GM19324 (cell line): Measurements from ENCODE around the gene EIF4EBP2.

Source experiments
- ATAC-seq: cut with Tn5 transposase; IDR thresholded peaks from one replicate; pipeline ENCODE4 v1.9.1; 2021; ENCODE audit warnings: mild to moderate bottlenecking, moderate library complexity; ENCODE audit not compliant: unreplicated experiment, low FRiP score

EIF4EBP2 gene

DNA sequence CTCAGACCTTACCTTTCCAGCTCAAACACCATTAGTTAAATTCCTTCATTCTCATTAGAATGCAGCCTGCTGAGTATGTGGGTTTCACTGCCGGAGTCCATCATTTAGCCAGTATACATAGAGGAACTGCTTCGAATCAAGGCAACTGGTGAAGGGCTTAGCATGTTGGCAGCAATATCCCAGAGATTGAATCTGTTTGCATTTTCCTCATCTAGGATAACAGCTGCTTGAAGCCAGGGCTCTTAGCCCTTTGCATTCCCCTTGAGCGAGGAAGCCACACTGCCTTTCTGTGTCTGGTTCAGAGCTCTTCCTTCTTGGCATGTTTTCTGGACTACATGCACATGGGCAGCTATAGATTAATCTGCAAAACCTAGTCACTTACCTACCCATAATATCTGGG lies 22.9 kb downstream of the EIF4EBP2 start:
- ATAC-seq: no peak

DNA sequence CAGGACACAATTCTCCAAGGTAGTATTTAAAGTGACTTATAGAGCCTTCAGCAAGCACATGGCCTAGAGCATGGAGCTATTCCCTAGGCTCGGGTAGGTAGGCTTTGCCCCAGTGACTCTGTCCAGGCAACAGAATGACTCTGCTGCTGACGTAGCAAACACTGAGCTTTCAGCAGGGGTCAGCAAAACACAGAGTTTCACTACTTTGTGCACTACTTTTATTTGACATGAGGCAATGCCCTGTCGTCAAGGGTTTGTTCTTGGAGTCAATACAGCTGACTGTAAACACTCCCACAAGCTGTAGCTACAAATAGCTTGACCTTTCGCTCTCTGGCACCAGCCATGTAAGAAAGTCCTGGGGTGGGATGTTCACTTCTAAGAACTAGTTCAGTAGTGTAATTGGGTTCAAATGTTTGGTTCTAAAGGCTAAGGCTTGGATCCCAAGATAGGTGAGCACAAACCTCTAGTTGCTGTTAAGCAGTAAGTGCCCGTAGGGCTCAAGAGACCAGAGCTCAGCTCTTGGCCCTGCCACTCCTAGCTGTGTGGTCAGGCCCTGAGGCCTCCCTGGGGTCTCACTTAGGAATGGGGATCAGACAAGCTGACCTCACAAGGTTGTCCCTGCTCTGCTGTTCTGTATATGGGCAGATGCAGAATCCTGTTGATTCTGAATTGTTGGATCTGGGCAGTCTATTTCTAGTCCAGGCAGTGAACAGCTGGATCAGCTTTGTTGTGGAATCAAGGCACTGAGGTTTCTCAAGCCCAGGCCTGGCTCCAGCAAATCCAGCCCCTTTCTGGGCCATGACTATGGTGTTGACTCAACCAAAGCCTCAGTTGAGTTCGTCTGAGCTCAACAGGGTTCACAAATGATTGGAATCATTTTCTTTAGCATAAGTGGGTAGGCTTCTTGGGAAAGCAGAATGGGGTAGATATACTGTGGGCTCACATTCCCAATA lies 26.8 kb downstream of the EIF4EBP2 start:
- no peak for ATAC-seq

DNA sequence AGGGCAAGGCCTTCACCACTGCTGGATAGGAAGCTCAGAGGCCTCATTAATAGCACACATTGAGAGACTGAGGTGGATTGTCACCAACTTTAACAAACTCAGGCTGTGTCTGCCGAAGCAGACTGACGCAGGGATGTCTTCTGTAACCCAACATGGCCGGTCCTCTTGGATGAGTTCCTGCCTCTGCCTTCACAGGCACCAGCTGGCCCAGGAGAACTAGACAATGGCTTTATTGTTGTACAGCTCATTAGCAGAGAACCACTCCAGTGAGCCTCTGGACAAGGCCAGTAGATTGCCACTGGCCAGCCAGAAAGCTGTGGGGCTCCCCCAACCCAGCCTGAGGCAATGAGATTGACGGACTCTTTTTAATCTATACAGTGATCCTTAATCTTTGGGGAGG lies 28.2 kb downstream of the EIF4EBP2 start:
- no peak for ATAC-seq

DNA sequence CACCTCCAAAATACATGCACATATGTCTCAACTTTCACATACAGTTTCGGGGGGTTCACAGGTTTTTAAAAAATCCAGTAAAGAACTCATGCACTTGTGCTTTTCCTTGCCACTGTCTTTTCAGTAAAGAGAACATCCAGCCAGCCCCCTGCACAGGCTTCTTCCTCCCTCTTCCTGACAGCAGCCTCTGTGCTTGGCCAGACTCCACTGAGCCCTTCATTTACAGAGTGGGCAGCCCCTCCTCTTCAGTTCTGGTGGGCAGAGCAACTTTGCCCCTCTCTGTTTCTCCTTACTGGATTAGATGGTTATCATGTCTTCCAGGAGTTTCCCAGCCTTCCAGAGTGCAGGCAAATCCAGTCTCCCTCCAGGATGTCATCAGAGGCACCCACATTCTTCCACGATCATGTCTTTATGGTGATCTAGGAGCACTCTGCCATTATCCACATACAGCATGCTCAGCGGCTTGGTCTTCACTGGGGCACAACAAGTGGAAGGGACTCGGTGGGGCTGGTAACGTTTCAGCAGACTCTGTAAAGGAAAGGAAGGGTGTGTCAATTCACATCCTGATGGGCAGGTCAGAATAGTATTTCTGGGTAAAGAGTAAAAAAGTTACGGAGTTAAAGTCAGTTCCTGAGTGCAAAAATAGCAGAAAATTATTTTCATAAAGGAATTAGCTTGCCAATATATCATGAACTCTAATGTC lies 28.8 kb downstream of the EIF4EBP2 start:
- no peak for ATAC-seq

DNA sequence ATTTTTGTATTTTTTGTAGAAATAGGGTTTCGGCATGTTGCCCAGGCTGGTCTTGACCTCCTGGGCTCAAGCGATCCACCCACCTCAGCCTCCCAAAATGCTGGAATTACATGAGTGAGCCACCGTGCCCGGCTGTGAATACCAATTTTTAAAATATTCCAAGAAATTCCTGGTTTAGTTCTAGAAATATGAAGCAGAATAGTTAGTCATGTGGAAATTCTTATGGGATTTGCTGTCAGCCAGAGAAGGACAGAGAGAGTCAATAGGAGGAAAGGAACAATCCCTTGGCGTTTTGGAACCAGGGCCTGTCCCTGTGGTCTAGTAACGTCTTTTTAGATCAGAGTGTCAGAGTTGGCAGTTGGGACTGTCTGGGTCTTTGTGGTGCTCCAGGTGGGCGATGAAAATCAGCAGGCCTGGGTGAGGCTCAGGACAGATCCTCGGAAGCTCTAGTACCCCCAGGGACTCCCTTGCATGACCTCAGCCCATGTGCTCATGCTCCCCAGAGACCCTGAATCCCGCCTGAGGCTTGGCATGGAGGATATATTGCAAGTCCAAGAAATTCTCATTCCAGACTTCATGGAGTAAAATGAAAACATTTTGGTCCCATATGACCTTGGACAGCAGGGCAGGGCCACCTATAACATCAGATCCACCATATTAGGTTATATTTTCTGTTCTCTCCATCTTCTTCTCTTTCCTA lies 29.8 kb downstream of the EIF4EBP2 start:
- ATAC-seq: no peak

DNA sequence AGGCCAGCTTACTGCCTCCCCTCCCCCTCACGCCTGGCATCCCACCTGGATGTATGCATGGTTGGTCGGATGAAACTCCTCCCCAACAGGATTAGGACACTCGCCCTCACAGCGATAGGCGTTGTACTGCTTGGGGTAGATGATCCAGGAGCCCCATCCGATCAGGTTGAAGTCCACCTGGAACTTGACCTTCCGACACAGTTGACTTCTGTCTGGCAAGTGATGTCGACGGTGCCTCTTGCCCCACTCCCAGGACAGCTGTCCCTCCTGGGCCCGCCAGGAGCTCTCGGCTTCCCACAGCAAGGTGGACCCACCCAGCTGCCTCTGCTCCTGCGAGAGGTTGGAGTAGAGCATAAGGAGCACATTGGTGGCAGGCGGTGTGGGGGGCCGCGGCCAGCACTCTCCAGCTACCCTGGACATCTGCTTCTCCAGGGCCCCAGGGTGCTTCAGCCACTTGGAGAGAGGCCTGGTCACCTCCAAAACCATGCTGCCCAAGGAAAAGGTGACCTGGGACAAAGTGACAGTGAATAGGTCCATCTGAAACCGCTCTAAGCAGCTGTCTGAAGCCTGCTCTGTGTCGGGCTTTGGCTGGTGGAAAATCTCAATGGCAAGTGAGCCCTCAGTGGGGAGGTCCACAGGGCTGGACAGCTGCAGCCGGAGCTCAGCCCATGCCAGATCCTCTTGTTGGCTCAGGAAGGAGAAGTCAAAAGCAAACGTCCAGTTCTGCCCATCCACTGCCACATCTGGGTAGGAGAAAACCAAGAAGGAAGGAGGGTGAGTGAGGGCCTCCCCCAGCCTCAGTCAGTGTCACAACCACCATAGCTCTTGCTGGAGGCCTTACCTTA lies 31.5 kb downstream of the EIF4EBP2 start:
- ATAC-seq: no peak

DNA sequence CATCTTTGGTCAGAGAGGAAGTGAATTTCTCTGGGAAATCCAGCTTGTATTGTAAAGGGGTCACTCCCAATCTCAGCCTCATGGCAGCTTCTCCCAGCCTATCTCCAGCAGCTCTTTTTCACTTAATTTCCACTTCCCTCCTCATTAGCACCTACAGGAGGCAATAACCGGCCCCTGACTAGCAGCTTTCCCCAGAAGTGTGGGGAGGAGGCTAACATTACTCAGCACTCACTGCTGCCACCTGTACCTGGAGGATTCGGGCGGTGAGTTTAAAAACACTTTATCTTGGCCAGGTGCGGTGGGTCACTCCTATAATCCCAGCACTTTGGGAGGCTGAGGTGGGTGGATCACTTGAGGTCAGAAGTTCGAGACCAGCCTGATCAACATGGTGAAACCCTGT lies 33.8 kb downstream of the EIF4EBP2 start:
- ATAC-seq: no peak

DNA sequence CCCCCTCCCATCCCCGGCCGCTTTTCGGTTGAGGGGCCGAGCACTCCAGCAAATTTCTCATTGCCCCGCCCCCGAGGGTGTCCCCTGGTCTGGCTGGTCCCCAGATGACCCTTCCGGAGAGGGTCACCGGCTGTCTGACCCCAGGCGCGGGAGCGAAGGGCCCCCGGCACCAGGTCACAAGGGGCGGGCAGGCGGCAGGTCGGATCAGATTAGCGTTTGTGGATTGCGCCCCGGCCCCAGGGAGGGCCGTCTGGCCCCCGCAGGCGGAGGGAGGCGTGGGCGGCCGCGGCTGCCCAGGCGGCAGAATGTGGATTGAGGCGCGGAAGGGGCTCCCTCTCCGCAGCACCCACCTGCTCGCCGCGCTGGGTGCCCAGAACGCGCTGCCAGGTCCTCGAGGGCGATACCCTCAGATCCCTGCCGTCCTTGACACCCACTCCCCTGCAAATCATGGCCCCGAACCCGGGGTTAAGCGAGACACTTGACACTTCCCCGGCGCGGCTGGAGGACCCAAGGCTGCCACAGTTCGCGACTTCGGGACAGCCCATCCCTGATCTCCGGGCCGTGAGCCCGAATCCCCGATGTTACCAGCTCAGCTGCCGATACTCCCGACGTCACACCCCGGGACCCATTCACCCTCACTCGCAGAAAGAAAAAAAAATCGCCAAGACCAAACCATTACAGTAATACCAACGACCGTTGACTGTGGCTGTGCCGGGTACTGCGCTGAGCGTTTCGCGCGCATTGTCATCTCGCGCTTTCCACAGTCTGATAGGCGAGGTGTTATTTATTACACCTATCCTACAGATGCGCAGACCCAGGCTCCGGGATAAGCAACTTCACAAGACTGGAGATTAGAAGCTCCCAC lies 36.6 kb downstream of the EIF4EBP2 start:
- no peak for ATAC-seq

DNA sequence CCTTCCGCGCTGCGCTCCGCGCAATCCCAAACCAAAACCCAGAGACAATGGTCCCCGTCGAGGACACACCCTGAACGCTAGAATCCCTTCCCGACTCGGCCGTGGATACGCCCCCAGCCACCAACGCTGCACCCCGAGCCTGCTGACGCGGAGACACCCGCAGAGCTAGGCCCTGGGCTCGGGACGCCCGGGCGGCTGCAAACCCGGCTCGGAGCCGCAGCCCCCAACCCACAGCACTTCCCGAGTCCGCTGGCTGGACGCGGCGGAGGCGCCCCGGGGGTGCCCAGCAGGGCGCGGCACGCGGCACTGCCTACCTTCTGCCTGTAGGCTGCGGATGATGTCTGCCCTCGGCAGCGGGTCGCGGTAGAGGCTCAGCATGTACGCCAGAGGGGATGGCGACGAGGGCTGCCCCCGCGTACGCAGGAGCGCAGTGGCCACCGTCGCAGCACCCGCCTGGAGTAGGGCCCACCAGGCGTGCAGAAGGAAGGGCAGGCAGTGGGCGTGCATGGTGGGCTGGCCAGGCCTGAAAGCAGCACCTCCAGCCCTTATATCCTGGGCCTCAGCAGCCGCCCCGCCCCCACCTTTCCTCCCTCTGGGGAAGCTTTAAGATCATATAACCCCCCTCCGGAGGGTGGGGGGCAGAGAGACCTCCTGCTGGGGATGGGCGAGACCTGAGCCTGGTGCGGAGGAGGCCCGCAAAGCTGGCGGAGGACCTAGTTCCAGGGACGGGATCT lies 37.4 kb downstream of the EIF4EBP2 start, which contains the start of gene NODAL:
NODAL (minus strand) TSS at position 521 of the 734 bp plus-strand sequence; CDS start at position 507, 14 bp downstream.
- no peak for ATAC-seq

DNA sequence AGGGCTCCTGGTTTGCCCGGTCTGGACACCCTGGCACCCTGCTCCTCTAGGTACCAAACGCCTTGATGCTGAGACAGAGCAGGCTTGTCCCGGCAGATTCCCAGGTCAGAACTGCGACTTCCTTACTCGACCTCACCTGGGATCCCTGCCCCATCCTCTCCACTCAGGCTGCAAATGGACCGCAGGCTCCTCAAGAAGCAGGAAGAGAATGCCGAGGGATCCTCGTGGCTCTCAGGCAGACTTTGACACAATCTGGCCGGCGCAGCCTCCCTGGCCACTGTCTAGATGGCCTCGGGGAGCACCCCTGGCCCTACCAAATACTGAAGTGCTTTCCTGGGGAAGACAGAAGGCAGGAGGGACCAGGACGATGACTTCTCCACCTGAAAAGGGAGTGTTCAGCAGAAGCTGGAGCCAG lies 38.0 kb downstream of the EIF4EBP2 start:
- ATAC-seq: no peak

DNA sequence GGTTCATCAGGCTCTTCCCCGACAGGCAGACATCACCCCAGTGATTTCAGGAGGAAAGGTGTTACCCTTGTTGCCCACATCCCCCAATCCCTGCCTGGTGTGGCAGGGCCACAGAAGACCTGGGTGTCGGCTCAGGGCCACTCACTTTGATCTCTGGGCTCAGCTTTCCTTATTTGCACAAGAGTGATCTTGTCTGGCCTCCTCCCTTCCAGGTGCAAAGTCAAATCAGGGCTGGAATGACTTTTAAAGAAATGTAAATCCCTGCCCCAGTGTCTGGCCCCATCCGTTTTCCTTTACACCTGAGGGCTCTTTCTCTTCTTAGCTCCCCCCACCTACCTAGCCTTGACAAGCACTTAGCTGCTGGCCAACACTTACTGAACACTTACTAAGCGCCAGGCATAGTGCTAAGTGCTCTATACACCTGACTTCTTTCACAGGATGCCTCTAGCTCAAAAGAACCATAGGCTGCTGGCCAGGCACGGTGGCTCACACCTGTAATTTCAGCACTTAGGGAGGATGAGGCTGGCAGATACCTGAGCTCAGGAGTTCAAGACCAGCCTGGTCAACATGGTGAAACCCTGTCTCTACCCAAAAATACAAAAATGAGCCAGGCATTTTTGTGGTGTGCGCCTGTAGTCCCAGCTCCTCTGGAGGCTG lies 38.5 kb downstream of the EIF4EBP2 start:
- no peak for ATAC-seq

DNA sequence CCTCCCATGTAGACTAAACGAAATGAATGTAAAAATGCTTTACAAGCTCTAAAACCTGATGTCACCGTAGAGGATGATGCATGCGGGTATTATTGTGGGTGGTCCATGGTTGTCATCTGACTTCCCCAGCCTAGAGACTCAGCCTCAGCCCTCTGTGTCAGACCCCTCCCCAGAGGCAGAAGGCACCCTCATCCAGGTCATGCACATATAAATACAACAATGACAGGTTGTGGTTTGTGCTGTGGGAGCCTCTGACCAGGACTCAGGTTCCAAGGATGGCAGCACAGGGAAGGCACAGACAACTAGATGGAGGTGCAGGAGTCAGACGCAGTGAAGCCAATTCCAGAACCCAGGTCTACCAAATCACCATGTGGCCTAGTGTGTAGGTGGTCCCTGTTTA lies 40.8 kb downstream of the EIF4EBP2 start:
- ATAC-seq: no peak

DNA sequence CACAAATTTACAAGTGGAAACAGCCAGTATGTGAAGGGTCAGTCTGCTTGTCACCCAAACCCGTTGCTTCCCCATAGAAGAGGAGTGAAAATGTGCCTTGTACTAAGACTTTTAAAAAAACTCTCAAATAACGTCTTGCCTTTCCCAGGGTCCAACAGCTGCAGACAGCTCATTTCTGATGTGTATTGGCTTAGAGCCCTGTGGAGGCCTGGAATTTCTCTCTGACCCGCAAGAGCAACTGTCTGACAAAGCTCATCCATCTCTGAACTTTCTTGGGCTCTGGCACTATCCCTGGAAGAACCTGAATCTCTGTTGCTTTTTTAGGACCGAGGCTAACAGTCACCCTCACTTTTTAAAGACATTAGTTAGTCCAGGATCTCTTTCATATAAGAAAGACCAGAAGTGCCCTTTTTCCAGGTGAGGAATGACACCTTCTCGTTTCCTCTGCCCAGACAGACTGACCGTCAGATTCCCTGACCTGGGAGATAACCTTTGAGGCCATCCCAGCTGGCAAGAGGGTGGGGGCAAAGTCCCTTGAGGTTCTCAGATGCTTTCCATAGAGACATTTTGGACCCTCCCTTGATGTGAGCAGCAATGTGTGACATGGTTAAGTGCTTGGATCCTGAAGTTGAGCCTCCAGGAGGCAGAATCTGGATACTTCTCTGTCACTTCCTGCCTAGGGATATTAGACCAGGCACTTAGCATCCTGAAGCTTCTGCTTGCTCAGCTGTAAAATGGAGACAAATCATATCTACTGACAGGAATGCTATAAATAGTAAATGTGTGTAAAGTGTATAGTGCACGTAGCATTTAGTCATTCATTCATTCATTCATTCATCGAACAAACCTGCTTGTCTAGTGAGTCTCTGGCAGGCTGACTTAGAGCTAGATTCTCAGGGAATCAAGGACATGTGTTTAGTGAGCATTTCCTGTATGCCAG lies 42.0 kb downstream of the EIF4EBP2 start:
- ATAC-seq: no peak

DNA sequence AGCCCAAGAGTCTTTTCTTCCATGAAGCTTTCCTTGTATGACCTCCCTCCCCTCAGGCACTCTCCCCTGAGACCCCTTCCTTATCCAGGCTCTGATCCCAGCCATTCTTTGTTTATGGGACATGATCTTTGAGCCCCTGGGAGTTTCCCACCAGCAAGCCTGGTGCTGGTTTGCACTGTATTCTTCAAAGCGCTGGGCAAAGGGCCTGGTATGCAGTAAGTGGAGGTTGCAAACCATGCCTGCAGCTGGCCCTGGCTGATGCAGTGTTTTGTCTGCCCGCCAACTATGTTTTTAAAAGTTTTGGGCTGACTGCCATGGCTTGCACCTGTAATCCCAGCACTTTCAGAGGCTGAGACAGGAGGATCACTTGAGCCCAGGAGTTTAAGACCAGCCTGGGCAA lies 44.3 kb downstream of the EIF4EBP2 start:
- ATAC-seq: no peak

DNA sequence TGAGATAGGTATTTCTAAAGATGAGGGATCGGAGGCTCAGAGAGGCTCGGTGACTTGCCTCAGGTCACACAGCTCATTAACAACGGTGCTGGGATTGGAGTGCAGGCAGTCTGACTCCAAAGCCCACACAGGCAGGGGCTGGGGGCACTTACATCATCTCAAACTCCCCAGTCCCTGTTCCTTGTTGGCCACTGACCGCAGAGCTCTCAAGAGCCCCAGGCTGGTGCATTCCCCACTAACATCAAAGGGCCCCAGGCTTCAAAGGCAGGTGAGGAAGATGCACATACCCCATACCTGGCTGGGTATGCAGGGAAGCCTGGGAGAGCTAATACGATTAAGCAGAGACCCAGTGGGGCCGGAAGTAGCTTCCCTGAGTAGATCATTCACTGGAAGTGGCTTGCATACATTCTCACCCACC lies 51.3 kb downstream of the EIF4EBP2 start:
- no peak for ATAC-seq

DNA sequence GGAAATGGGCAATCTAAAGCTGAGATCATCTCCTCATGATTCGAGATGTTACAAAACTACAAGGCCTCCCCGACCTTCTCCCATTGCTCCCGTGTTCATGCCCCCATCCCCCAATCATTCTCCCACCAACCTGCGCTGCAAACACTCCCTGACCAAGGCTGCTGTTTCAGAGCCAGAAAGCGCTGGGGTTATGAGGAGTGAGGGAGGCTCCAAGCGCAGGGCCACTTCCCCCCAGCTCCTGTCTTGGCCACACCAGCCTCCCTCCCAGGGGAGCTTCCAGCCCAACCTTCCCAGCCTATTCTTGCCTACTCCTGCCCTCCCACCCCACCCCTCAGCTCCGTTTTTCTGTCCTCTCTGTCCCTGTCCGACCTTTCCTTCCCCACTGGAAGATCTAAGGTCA lies 52.2 kb downstream of the EIF4EBP2 start:
- no peak for ATAC-seq

DNA sequence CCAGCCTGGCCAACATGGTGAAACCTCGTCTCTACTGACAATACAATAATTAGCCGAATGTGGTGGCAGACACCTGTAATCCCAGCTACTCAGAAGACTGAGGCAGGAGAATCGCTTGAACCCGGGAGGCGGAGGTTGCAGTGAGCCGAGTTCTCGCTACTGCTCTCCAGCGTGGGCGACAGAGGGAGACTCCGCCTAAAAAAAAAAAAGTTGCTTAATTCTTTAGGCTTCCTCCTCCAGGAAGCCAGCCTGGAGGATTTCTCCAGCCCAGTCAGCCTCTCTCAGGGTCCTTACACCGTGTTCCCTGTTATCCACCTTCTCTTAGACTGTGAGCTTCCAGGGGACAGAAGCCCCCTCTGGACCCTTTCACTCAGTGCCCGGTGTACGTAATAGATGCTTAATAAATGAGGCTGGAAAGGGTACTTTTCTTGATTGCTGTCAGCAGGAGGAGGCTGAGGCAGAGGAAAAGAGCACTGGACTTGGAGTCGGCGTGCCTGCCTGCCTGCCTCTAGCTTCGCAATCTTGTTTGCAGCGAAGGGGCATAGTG lies 53.9 kb downstream of the EIF4EBP2 start:
- ATAC-seq: no peak
